Measurements from ENCODE around the gene VPS13A. TPM values are rescaled to one million over a fixed set of nuclear protein-coding genes. Genes with fewer than 3 reads are reported as not detected.

The VPS13A gene
- total RNA-seq, 1 experiment from 2014 or later, result 52.8 TPM

GRCh38 chr9:77469515-77470231 is 292.3 kb downstream of the VPS13A start:
- no peak overlapping the region for H3K4me3 ChIP-seq (replicated peaks in 1 of 2; ENCODE audit: low read depth in 1 of 2, low read length in 2 of 2)
- H3K27me3 ChIP-seq (ENCODE audit: insufficient read depth, low read length), result no peaks in the 10 kb centered on the region
- intact Hi-C loops (cut with micrococcal nuclease), result no loop called here
- POLR2A ChIA-PET, result no interaction called here
- RAD21 ChIA-PET (ENCODE audit: low non-redundant PET in 1 of 2, low total read pairs in 2 of 2, uncharacterized antibody in 2 of 2, unreplicated experiment in 2 of 2), result no interaction called here
- no peak overlapping the region for H2AFZ ChIP-seq (ENCODE audit: low read depth, low read length, poor library complexity, severe bottlenecking)
- H3K9me3 ChIP-seq (ENCODE audit: control insufficient read depth in 1 of 2, insufficient read depth in 1 of 2, low read depth in 1 of 2, low read length in 2 of 2), result peaks cover 0 to 6% of the 10 kb centered on the region in 2 experiments; a peak in 1 of 4 replicates
- CTCF ChIA-PET, result no interaction called here
- no TSS peak for BruUV-seq (replicated peaks)
- no peak for DNase-seq (ENCODE audit: low read depth, low spot score)
- no peaks in the 10 kb centered on the region for H3K79me2 ChIP-seq (ENCODE audit: insufficient read depth, low read length)
- H3K9ac ChIP-seq (ENCODE audit: low read length), result no peak overlapping the region
- no peaks in the 10 kb centered on the region for H3K36me3 ChIP-seq (ENCODE audit: control insufficient read depth in 1 of 2, insufficient read depth in 2 of 2, low read length in 2 of 2)
- no peak overlapping the region for H3K4me2 ChIP-seq (ENCODE audit: low read length)
- ATAC-seq, result no peak
- H4K20me1 ChIP-seq (ENCODE audit: insufficient read depth), result no peaks in the 10 kb centered on the region
- H3K9me2 ChIP-seq (ENCODE audit: insufficient read depth), result no peaks in the 10 kb centered on the region
- H3K27ac ChIP-seq (ENCODE audit: low read depth, low read length), result no peak overlapping the region
- no peaks in the 10 kb centered on the region; a peak in 1 of 4 replicates for H3K4me1 ChIP-seq (ENCODE audit: control insufficient read depth in 1 of 2, insufficient read depth in 2 of 2, low read length in 2 of 2)
- no peak for TF ChIP-seq EZH2 (IDR thresholded peaks at IDR 0.05)
- TF ChIP-seq EZH2phosphoT487 (IDR thresholded peaks at IDR 0.05; ENCODE audit: borderline replicate concordance), result no peak
- no peak for TF ChIP-seq SP1 (IDR thresholded peaks at IDR 0.05; ENCODE audit: low read depth)
- no peak for TF ChIP-seq ZFX (IDR thresholded peaks at IDR 0.05)
- TF ChIP-seq CBX3 (IDR thresholded peaks at IDR 0.05; ENCODE audit: low read depth), result no peak
- TF ChIP-seq ELF1 (IDR thresholded peaks at IDR 0.05; ENCODE audit: borderline replicate concordance, low read depth), result no peak
- TF ChIP-seq, protein P1, sequence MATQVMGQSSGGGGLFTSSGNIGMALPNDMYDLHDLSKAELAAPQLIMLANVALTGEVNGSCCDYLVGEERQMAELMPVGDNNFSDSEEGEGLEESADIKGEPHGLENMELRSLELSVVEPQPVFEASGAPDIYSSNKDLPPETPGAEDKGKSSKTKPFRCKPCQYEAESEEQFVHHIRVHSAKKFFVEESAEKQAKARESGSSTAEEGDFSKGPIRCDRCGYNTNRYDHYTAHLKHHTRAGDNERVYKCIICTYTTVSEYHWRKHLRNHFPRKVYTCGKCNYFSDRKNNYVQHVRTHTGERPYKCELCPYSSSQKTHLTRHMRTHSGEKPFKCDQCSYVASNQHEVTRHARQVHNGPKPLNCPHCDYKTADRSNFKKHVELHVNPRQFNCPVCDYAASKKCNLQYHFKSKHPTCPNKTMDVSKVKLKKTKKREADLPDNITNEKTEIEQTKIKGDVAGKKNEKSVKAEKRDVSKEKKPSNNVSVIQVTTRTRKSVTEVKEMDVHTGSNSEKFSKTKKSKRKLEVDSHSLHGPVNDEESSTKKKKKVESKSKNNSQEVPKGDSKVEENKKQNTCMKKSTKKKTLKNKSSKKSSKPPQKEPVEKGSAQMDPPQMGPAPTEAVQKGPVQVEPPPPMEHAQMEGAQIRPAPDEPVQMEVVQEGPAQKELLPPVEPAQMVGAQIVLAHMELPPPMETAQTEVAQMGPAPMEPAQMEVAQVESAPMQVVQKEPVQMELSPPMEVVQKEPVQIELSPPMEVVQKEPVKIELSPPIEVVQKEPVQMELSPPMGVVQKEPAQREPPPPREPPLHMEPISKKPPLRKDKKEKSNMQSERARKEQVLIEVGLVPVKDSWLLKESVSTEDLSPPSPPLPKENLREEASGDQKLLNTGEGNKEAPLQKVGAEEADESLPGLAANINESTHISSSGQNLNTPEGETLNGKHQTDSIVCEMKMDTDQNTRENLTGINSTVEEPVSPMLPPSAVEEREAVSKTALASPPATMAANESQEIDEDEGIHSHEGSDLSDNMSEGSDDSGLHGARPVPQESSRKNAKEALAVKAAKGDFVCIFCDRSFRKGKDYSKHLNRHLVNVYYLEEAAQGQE (IDR thresholded peaks at IDR 0.05; ENCODE audit: low read depth), result no peak
- no peak for TF ChIP-seq TCF7L2 (IDR thresholded peaks at IDR 0.05; ENCODE audit: borderline replicate concordance, extremely low read depth, insufficient read depth, insufficient read length)
- TF ChIP-seq SIN3A (IDR thresholded peaks at IDR 0.05; ENCODE audit: low read depth), result no peak
- TF ChIP-seq, protein P2, sequence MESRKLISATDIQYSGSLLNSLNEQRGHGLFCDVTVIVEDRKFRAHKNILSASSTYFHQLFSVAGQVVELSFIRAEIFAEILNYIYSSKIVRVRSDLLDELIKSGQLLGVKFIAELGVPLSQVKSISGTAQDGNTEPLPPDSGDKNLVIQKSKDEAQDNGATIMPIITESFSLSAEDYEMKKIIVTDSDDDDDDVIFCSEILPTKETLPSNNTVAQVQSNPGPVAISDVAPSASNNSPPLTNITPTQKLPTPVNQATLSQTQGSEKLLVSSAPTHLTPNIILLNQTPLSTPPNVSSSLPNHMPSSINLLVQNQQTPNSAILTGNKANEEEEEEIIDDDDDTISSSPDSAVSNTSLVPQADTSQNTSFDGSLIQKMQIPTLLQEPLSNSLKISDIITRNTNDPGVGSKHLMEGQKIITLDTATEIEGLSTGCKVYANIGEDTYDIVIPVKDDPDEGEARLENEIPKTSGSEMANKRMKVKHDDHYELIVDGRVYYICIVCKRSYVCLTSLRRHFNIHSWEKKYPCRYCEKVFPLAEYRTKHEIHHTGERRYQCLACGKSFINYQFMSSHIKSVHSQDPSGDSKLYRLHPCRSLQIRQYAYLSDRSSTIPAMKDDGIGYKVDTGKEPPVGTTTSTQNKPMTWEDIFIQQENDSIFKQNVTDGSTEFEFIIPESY (IDR thresholded peaks at IDR 0.05; ENCODE audit: extremely low read depth, insufficient replicate concordance, low read length), result no peak
- no peak for TF ChIP-seq RAD21 (IDR thresholded peaks at IDR 0.05; ENCODE audit: low read depth)
- TF ChIP-seq MAX (IDR thresholded peaks at IDR 0.05), result no peak
- no peak for TF ChIP-seq FOSL1 (IDR thresholded peaks at IDR 0.05; ENCODE audit: low read depth)
- no peak for TF ChIP-seq ZNF274 (IDR thresholded peaks at IDR 0.05; ENCODE audit: low read depth, low read length)
- TF ChIP-seq CEBPB (IDR thresholded peaks at IDR 0.05; ENCODE audit: low read depth), result no peak
- TF ChIP-seq POLR2A (IDR thresholded peaks at IDR 0.05; ENCODE audit: borderline replicate concordance, extremely low read depth, insufficient read depth, insufficient read length), result no peak
- no peak for TF ChIP-seq JUND (IDR thresholded peaks at IDR 0.05)
- no peak for TF ChIP-seq POLR2AphosphoS5 (IDR thresholded peaks at IDR 0.05; ENCODE audit: low read depth, low read length)
- TF ChIP-seq, protein P3, sequence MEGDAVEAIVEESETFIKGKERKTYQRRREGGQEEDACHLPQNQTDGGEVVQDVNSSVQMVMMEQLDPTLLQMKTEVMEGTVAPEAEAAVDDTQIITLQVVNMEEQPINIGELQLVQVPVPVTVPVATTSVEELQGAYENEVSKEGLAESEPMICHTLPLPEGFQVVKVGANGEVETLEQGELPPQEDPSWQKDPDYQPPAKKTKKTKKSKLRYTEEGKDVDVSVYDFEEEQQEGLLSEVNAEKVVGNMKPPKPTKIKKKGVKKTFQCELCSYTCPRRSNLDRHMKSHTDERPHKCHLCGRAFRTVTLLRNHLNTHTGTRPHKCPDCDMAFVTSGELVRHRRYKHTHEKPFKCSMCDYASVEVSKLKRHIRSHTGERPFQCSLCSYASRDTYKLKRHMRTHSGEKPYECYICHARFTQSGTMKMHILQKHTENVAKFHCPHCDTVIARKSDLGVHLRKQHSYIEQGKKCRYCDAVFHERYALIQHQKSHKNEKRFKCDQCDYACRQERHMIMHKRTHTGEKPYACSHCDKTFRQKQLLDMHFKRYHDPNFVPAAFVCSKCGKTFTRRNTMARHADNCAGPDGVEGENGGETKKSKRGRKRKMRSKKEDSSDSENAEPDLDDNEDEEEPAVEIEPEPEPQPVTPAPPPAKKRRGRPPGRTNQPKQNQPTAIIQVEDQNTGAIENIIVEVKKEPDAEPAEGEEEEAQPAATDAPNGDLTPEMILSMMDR (IDR thresholded peaks at IDR 0.05 in 2 of 3, conservative IDR thresholded peaks at IDR 0.05 in 1 of 3; ENCODE audit: borderline replicate concordance in 1 of 3, insufficient read depth in 1 of 3, low read depth in 2 of 3, low read length in 2 of 3), result no peak
- no peak for TF ChIP-seq YY1 (IDR thresholded peaks at IDR 0.05; ENCODE audit: extremely low read depth, insufficient replicate concordance, low read depth, low read length)

All from HCT116 (cell line).